ENCODE measurements around the gene CNTRL.
A peak's percentile ranks its signal among the peaks of the same experiment; 100 is the strongest.
"Not testable (repeated sequence)": the region's sequence is repeated elsewhere in the genome, so short reads cannot be mapped to it uniquely, and the experiment has no call there.

Gene CNTRL

DNA sequence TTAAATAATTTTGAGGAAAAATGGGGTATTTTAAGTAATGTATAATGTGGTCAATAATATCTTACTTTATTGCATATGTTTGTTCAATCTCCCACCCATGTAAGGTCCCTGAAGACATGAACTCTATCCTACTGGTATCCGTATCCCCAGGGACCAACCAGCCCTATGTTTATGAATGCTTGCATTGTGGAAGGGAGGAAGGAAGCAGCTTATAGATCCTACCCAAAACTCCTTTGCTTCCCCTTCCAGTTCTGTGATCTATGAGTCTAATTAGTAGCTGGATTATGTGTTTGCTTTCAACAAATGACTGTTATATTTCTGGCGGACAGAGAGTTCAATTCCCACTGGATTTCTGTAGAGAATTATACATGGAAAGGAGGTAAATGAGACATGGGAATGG is 45.6 kb downstream of the CNTRL start:
- H3K4me3 ChIP-seq (ENCODE audit: low read depth, low read length): no peak overlapping the region
- TF ChIP-seq, protein P1, sequence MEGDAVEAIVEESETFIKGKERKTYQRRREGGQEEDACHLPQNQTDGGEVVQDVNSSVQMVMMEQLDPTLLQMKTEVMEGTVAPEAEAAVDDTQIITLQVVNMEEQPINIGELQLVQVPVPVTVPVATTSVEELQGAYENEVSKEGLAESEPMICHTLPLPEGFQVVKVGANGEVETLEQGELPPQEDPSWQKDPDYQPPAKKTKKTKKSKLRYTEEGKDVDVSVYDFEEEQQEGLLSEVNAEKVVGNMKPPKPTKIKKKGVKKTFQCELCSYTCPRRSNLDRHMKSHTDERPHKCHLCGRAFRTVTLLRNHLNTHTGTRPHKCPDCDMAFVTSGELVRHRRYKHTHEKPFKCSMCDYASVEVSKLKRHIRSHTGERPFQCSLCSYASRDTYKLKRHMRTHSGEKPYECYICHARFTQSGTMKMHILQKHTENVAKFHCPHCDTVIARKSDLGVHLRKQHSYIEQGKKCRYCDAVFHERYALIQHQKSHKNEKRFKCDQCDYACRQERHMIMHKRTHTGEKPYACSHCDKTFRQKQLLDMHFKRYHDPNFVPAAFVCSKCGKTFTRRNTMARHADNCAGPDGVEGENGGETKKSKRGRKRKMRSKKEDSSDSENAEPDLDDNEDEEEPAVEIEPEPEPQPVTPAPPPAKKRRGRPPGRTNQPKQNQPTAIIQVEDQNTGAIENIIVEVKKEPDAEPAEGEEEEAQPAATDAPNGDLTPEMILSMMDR (IDR thresholded peaks at IDR 0.05; ENCODE audit: borderline replicate concordance, insufficient read depth, low read depth, low read length): no peak

DNA sequence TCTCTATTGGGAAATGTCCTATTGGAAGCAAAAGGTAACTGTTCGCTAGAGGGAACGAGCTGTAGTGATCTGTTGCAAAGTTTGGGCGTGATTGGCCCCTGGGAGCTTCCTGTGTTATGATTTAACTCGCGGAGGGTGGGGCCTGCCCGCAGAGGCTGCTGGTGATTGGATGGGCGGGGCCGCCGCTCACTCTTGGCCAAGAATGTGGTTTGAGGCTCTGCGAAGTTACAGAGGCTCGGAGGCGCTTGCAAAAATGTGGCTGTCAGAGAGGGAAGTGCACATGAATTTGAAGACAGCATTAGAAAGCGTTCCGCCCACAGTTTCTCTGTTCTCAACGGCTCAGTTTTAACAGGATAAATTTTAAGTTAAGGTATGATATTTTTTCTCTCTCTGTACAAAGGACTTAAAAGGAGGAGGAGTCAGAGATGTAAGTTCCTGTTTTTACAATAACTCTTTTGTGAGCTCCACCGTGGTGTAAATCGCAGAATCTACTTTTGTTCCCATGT is 46.9 kb downstream of the CNTRL start:
- TF ChIP-seq, protein P1 (IDR thresholded peaks at IDR 0.05; ENCODE audit: borderline replicate concordance, insufficient read depth, low read depth, low read length): no peak

DNA sequence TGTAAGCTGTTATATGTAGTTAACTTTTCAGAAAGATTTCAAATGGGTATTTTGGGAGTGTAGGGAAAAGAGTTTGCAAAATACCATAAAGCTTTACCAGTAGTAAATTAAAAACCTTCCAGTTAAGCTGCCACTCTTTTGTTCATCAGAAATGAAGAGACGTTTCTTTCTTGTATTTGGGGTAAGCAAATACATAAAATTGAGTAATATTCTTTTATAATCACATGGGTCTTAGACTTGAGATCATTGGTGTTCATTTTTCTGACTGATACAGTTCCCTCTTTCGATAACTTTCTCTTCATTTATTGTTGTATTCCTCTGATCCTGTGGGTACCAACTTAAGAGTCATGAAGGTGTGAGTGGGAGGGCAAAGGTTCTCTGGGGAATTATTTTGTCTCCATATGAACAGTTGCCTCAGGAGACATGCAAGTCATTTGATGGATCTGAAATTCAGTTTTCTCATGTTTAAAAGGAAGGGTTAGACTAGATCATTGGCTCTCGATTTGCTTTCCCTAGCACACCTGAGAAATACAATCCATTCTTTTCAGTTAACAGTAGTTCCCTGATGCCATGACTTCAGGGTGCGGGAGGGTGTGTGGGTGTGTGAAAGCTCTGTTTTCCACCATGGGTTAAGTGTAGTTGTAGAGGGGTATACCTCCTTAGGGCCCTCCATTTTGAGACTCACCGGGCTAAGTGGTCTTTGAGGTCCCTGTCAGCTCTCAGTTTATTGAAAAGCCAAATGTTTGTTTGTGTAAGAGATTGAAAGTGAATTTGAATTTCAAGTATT is 47.7 kb downstream of the CNTRL start:
- H3K4me3 ChIP-seq (ENCODE audit: low read depth, low read length): peak overlapping the region; percentile 27
- TF ChIP-seq, protein P1 (IDR thresholded peaks at IDR 0.05; ENCODE audit: borderline replicate concordance, insufficient read depth, low read depth, low read length): no peak

More for the DNA sequence above, 46.9 kb downstream of the CNTRL start:
- H3K4me3 ChIP-seq (ENCODE audit: low read depth, low read length): peak overlapping the region; percentile 7

DNA sequence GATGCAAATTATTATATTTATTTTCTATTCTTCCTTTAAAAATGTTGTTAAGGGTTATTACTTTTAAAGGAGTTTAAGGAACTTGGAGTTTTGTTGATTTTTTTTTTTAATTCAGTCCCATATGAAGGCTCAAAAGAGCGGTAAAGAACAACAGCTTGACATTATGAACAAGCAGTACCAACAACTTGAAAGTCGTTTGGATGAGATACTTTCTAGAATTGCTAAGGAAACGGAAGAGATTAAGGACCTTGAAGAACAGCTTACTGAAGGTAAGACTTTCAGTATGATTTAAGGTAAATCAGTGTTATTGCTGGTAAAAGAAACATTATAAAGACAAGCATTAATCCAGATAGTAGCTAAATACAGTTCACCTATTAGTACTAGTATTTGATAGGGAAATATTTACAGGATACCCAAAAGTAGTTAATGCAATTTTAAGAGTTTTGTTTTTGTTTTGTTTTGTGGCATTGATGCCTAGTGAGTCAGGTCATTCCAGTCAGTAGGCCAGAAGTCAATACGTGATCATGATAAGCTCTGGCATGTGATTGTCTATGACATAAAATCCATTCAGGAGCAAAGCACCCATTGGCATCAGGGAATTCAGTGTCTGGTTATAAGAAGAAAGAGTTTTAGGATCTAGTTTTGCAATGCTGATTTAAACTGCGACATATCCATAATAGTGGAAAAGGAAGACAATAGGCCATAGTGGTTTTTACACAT is 49.2 kb downstream of the CNTRL start:
- TF ChIP-seq, protein P1 (IDR thresholded peaks at IDR 0.05; ENCODE audit: borderline replicate concordance, insufficient read depth, low read depth, low read length): no peak
- no peak overlapping the region for H3K4me3 ChIP-seq (ENCODE audit: low read depth, low read length)

DNA sequence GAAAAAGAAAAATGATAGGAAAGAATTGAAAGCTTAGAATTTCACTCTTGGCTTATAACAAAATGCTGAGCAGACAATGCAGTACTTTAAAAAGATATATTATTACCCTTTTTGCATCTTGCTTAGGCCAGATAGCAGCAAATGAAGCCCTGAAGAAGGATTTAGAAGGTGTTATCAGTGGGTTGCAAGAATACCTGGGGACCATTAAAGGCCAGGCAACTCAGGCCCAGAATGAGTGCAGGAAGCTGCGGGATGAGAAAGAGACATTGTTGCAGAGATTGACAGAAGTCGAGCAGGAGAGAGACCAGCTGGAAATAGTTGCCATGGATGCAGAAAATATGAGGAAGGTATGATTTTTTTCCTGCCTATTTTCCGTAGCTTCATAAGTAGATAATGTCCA is 50.8 kb downstream of the CNTRL start:
- H3K4me3 ChIP-seq (ENCODE audit: low read depth, low read length): no peak overlapping the region
- TF ChIP-seq, protein P1 (IDR thresholded peaks at IDR 0.05; ENCODE audit: borderline replicate concordance, insufficient read depth, low read depth, low read length): no peak

DNA sequence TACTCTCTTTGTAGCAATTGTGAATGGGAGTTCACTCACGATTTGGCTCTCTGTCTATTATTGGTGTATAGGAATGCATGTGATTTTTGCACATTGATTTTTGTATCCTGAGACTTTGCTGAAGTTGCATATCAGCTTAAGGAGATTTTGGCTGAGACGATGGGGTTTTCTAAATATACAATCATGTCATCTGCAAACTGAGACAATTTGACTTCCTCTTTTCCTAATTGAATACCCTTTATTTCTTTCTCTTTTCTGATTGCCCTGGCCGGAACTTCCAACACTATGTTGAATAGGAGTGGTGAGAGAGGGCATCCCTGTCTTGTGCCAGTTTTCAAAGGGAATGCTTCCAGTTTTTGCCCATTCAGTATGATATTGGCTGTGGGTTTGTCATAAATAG is 54.6 kb downstream of the CNTRL start:
- not testable (repeated sequence) for H3K4me3 ChIP-seq (ENCODE audit: low read depth, low read length)

DNA sequence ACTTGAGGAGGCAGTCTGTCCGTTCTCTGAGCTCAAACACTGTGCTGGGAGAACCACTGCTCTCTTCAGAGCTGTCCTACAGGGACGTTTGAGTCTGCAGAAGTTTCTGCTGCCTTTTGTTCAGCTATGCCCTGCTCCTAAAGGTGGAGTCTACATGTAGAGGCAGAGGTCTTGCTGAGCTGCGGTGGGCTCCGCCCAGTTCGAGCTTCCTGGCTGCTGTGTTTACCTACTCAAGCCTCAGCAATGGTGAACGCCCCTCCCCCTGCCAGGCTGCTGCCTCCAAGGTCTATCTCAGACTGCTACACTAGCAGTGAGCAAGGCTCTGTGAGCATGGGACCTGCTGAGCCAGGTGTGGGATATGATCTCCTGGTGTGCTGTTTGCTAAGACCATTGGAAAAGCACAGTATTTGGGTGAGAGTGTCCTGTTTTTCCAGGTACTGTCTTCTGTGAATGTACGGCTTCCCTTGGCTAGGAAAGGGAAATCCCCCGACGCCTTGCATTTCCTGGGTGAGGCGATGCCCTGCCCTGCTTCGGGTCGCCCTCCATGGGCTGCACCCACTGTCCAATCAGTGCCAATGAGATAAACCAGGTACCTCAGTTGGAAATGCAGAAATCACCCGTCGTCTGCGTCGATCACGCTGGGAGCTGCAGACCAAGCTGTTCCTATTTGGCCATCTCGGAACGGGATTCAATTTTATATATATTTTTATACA is 58.5 kb downstream of the CNTRL start:
- TF ChIP-seq, protein P1 (IDR thresholded peaks at IDR 0.05; ENCODE audit: borderline replicate concordance, insufficient read depth, low read depth, low read length): no peak
- H3K4me3 ChIP-seq (ENCODE audit: low read depth, low read length): no peak overlapping the region

Measured in GM12875 (cell line).